NCI-H1417 treated with DMSO at 0.1 percent for 48 hours (cell line): ENCODE measurements around the gene PRDM16.

Experiments
- DNase-seq: peaks from one replicate; lab custom pipeline; 2025; lab: John Stamatoyannopoulos, UW

PRDM16 gene

GRCh38 chr1:3141129-3141528, 72.1 kb downstream of the PRDM16 start:
- no peak for DNase-seq

DNA sequence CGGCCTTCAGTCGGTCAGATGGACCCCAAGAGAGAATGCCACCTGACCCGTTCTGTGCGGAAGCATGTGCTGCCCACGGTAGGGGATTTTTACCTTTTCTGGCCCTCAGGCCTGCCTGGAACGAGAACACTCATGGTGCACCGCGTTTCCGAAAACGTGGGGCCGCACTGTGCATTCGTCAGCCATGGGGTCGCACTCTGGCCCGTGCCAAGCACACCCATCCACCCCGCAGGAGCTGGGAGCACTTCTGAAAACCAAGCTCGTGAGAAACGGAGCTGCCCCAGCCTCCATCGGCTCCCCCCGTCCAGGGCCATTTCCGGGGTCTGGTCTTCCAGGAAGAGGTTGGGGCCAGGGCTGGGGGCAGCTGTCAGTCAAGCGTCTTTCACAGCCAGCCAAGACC, 72.8 kb downstream of the PRDM16 start:
- no peak for DNase-seq

GRCh38 chr1:3142236-3142635, 73.2 kb downstream of the PRDM16 start:
- no peak for DNase-seq

DNA sequence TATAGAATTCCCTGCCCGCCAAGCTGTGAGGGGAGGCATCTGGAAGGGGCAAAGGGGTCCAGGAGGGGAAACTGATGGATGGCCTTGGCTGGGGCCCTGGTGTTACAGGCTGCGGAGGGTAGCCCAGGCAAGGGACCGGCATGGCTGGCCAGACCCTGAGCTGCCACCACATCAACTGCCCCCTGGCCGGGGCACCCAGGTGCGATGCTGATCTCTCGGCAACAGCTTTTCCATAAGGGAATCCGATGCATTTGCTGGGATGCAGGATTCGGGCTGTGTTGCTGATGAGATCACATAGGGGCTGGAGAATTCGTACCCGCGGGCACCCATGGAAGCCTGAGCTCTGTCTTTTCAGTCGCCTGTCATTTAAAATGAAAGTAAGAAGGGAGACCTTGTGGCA, 73.7 kb downstream of the PRDM16 start:
- no peak for DNase-seq

- DNase-seq = no peak
Observed at GRCh38 chr1:3145532-3146325, 76.7 kb downstream of the PRDM16 start.

GRCh38 chr1:3146458-3146857, 77.5 kb downstream of the PRDM16 start:
- DNase-seq = no peak

DNA sequence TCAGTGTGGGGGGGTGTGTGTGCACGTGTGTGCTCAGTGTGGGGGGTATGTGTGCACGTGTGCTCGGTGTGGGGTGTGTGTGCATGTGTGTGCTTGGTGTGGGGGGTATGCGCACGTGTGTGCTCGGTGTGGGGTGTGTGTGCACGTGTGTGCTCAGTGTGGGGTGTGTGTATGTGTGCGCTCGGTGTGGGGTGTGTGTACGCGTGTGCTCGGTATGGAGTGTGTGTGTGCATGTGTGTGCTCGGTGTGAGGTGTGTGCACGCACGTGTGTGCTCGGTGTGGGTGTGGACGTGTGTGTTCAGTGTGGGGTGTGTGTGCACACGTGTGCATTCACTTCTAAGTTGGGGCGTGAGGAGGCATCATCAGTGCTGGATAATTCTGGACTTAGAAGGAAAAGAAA, 77.9 kb downstream of the PRDM16 start:
- DNase-seq = no peak

GRCh38 chr1:3148171-3148570, 79.2 kb downstream of the PRDM16 start:
- DNase-seq = no peak

DNA sequence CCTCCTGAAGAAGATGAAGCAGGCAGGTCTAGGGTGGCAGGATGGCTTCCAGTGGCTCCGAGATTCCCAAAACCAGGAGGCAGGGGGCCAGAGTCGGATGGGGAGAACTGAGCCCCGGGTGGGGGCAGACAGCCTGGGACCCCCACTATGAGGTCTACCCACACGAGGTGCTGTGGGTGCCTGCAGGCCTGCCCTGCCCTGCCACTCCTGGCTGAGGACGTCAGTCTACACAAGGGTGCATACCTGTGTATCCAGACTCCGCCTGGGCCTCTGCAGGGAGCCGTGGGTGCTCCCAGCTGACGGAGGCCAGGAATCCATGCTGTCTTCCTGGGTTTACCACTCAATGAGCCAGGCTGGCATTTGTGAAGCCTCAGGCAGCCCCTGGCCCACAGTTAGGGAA, 80.3 kb downstream of the PRDM16 start:
- no peak for DNase-seq

DNA sequence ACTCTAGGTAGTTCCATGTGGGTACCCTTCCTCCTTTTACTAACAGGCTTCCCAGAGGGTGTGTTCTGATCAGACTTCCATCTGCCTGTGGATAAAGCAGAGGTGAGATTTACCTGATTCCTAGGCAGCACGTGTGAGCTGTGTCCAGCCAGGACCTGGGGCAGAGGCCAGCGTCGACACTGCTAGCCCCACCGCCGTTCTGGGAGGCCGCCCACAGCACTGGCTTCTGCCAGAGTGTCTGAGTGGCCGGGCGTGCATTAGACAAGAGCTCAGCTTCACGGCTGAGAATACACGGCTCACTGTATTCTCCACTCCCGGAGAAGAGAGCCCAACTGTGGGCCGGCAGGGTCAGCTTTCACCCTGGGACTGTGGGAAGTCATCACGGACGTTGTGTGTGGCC, 82.5 kb downstream of the PRDM16 start:
- no peak for DNase-seq

GRCh38 chr1:3152143-3152542, 83.1 kb downstream of the PRDM16 start:
- no peak for DNase-seq

DNA sequence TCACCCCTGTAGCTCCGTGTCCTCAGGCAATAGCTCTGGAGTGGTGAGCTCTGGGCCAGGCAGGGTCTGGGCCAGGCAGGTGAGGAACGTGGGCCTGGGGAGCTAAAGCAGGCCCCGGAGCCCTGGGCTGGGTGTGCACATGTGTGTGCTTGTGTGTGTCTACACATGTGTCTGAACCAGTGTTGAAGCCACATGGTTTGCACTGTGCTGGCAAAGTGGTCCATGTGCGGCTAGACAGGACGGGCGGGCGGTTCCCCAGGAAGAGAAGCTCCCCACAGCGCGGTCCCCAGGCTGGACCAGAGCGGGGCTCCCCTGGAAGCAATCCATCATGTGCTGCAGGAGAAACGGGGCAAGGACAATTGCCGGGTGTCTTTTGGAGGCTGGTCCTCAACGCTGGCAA, 84.2 kb downstream of the PRDM16 start:
- no peak for DNase-seq

DNA sequence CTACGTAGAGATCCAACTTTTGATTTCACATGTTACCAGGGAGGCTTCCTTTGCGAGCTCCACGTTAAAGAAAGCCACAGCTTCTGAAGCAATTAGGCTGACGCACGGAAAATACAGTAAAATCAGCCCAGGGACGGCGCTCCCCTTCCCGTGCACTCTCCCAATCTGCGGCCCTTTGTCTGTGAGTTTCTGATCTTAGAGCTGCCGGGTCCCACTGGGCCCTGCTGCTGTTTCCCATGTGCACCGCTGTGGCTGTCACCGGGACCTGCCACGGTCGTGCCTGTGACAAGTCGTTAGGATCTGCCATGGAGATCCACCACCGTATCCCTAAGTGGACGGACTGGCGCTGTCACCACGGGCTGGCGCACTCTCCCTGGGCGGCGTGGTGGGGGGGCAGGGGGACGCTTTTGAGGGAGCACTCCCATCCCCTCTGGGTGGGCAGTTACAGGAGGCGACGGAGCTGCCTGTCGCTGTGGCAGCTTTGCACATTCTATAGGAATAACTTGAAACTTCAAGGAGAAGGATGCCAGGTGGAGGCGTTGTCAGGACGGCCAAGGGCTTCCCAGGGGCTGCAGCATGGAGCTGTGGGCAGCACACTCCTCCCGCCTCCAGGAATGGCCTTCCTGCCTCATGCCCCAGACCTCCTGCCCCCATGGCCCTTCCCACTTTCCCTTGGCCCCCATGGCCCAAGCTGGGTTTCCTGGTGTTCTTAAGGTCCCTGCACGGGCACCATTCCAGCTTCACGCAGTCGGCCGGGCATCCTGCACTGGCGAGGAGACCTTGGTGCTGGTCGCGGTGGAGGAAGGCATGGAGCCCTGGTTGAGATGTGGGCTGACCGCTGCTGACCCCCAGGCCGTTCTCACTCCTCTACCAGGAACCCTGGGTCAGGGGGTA, 85.1 kb downstream of the PRDM16 start:
- DNase-seq = no peak

DNA sequence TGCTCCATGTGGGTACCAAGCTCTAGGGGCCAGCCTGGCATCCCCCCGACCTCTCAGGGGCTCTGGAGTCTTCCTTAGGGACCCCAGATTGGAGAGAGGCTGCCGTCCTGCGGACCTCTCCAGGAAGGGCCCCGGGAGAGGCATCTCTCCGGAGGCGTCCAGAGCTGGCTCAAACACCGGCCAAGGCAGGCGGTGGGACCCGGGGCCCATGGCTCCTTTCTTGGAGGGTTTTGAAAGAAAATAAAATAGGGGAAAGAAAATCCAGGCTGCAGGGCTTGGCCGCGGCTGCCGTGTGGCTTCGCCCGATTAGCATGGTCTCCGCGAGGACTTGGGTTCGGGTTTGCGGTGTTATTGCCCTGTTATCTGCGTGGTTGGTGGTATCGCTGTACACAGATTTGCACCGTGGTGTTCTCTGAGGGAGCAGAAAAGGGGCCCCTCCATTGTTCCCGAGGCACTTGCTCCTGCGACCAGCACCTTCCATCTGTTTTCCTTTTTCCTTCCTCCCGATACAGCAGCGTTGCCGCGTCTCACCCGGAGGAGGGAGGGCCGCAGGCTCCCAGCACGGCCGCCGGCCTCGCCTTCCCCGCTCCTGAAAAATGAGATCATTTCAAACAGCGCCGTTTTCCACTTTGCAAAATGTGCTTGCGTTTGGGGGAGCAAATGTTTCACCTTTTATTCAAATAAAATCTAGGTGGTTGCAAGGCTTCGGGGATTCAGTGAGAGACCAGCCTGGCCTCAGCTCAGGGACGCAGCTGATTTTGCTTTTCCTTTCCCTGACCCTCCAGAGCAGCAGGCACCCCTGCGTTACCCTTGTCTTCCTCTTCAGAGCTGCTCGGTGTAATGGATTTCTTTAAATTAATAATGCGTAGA, 86.3 kb downstream of the PRDM16 start:
- no peak for DNase-seq

GRCh38 chr1:3155926-3156220, 86.9 kb downstream of the PRDM16 start:
- DNase-seq = no peak

DNA sequence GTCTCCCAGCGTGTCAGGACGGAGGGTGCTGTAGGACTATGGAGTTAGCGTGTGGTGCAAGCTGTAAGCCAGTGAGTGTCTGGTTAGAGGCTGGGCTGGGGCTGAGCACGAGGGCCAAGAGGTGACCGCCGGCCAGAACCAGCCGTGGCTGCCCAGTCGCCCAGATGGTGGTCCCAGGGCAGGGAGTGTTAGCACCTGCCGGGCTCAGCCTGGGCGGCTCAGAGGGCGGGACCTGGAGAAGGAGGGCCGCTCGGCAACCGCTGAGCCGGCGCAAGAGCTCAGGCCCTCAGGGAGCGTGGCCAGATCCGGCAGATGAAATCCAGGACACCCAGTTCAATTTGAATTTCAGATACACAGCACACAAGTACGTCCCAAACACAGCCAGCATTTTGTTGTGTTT, 87.9 kb downstream of the PRDM16 start:
- no peak for DNase-seq

GRCh38 chr1:3158347-3158746, 89.3 kb downstream of the PRDM16 start:
- DNase-seq = no peak

DNA sequence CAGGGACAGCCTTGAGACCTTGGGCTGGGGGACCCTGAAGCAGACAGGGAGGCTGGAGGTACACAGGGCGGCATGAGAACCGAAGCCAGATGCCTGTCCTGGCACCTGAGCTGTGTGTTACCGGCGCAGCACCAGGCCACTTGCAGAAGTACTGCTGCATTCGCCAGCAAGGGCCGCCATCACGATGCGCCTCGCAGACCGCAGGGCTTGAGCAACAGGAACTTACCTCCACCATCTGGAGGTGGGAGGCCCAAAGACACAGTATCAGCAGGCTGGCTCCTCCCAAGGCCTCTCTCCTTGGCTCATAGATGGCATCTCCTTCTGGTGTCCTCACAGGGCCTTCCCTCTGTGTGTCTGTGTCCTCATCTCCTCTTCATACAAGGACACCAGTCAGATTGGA, 90.1 kb downstream of the PRDM16 start:
- no peak for DNase-seq

GRCh38 chr1:3159996-3160395, 91.0 kb downstream of the PRDM16 start:
- DNase-seq = no peak

DNA sequence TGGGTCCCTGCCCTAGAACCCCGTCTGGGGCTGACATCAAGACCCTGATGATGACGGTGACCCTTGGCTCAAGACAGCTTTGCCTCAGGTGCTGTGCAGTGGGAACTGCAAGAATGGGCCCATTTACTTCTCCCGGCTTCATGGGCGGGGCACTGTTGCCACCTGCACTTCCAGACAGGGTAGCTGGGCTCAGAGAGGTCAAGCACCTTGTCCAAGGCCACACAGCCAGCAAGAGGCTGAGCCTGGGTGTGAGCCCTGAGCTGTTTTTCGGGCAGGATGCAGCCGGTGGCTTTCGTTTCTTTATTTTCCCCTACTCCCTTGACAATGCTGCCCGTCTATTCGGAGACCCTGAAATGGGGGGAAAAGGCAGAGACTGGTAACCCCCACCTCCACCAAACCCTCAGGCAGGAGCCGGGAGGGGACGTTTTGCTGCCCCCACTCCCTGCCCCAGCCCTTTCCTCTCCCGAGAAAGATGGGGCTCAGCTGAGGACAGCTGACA, 91.7 kb downstream of the PRDM16 start:
- no peak for DNase-seq

DNA sequence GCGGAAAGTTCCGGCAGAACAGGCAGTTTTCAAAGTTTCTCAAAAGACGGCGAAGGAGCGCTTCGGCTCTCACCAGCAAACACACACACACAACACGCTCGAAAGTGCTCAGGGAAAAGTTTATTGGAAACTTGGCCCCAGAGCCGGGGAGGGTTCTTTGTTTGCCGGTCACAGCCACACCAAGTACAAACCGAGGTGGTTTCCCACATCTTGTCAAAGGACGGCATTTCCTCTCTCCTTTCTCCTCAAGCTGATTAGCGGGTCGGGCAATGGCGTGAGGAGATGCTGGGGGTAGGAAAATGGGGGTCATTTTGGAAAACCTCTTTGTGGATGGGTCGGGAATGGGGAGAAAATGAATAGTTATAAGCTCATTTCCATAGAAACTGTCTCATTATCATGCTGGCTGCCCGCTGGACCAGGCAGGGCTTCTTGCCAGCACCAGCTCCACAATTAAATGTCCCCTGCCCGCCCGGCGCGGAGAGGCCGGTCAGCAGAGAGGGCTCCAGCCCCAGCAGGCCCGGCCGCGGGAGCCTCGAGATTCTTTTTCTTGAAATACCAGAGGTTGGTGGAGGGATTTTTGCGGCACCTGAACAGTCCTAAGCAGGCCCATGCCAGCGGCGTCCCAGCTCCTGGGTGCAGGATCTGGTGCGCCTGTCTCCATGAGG, 92.3 kb downstream of the PRDM16 start:
- no peak for DNase-seq
